RWPE1 (cell line): ENCODE measurements around the gene XYLB.

ENCODE experiments used
- CTCF ChIA-PET: fragments of 350-600 bp; sonication (Branson Sonifier 250); formaldehyde crosslinking; extraction: SDS; loops from one replicate; lab custom pipeline; 2021; lab: Yijun Ruan, JAX
- POLR2A ChIA-PET: fragments of 400-600 bp; formaldehyde crosslinking; extraction: SDS; loops from one replicate; lab custom pipeline; 2020; ENCODE audit warnings: antibody characterized with exemption; ENCODE audit not compliant: low non-redundant PET; lab: Yijun Ruan, JAX
- DNase-seq: peaks from one replicate; pipeline ENCODE4 v3.0.0; 2012; ENCODE audit warnings: low spot score
- H3K27ac ChIP-seq: fragments of 450-650 bp; 2 replicates; pipeline ENCODE4 v1.5.1; 2017
- TF ChIP-seq, protein P1 (sequence below): fragments of 450-650 bp; conservative IDR thresholded peaks from 2 replicates; pipeline ENCODE4 v1.5.1; 2017; ENCODE audit warnings: low read depth, mild to moderate bottlenecking

The XYLB gene

DNA sequence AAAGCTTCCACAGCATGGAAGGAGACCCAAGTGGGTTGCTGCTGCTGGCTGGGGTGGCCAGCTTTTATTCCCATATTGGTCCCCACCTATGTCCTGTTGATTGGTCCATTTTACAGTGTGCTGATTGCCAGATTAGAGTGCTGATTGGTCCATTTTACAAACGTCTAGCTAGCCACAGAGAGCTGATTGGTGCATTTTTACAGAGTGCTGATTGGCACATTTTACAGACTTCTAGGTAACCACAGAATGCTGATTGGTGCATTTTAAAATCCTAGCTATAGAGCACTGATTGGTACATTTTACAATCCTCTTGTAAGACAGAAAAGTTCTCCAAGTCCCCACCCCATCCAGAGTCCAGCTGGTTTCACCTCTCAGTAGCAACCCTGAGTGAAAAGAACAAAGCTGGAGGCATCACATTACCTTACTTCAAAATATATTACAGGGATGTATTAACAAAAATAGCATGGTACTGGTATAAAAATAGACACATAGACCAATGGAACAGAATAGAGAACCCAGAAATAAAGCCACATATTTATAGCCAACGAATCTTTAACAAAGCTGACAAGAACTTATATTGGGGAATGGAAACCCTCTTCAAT is 99.6 kb downstream of the XYLB start:
- DNase-seq = no peak
- ChIA-PET CTCF (no interaction called here), POLR2A (no interaction called here)
- TF ChIP-seq, protein P1, sequence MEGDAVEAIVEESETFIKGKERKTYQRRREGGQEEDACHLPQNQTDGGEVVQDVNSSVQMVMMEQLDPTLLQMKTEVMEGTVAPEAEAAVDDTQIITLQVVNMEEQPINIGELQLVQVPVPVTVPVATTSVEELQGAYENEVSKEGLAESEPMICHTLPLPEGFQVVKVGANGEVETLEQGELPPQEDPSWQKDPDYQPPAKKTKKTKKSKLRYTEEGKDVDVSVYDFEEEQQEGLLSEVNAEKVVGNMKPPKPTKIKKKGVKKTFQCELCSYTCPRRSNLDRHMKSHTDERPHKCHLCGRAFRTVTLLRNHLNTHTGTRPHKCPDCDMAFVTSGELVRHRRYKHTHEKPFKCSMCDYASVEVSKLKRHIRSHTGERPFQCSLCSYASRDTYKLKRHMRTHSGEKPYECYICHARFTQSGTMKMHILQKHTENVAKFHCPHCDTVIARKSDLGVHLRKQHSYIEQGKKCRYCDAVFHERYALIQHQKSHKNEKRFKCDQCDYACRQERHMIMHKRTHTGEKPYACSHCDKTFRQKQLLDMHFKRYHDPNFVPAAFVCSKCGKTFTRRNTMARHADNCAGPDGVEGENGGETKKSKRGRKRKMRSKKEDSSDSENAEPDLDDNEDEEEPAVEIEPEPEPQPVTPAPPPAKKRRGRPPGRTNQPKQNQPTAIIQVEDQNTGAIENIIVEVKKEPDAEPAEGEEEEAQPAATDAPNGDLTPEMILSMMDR = no peak
- no peak overlapping the region for H3K27ac ChIP-seq

DNA sequence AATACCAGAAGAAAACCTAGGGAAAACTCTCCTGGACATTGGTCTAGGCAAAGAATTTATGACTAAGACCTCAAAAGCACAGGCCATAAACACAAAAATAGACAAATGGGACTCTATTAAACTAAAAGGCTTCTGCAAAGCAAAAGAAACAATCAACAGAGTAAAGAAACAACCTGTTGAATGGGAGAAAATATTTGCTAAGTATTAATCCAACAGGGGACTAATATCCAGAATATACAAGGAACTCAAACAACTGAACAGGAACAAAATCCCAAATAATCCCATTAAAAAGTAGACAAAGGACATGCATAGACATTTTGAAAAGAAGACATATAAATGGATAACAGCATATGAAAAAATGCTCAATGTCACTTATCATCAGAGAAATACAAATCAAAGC is 100.2 kb downstream of the XYLB start:
- POLR2A ChIA-PET = no interaction called here
- no peak for DNase-seq
- CTCF ChIA-PET = no interaction called here
- H3K27ac ChIP-seq = no peak overlapping the region
- TF ChIP-seq, protein P1 = no peak

DNA sequence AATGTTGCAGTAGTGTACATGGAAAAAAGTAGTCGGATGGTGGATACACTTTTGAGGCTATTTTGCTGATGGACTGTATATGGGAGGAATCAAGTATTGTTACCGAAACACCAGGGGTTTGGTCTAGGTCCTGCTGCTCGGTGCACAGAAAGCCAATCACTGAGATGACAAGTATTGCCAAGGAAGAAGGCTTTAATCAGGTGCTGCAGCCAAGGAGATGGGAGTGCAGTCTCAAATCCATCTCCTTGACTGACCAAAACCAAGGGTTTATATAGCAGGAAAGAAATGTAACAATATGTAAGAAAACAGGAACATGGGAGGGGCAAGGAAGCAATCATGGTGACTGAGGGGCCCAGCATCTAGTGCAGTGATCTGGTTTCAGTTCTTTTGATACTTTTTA is 104.3 kb downstream of the XYLB start:
- ChIA-PET CTCF (no interaction called here), POLR2A (no interaction called here)
- no peak overlapping the region for H3K27ac ChIP-seq
- DNase-seq = no peak
- TF ChIP-seq, protein P1 = no peak

DNA sequence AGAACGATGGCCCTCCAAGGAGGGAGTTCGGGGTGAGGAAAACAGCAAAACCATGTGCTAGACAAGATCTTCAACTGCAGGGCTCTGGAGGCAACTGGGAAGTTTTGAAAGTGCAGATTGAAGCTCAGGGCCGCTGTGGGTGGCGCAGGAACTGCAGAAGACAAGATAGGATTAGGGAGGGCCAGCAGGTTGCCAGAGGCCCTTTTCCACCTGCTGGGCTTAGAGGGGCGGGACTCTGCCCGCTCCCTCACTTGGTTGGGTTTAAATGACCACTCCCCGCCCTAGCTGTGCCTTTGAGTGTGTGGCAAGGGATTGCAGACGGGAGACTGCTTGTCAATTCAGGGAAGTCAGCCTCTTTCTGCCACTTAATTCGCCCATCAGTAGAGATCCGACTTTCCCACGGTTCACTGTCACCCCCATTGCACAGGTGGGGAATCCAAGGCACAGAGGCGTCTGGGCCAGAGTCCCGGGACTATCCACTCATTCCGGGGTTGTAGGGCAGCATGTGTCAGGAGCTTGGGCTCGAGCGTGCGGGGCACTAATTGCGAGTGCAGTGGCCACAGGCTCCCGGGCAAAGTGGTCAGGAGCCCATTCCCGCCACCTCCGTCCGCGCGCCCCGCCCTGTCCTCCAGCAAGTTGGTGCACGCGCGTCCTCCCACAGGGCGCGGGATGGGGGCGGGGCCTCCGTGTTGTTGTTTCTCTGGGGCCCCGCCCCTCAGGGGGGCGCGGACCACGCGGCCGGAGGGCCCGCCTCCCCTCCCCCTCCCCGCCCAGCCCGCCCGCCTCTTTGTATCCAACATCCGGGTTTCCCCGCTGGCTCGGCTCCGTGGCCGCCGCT is 106.7 kb downstream of the XYLB start, which contains the start of gene ACVR2B:
Gene ACVR2B, plus strand, starts transcription at position 816 of the 838 bp plus-strand sequence. CDS start 433 bp downstream, outside the sequence.
- ChIA-PET CTCF (interaction anchor here (0.7 kb wide), 2 partner anchors 576 to 1184 kb away, joined by 3 read pairs; no protein-coding TSS in a partner anchor), POLR2A (no interaction called here)
- peak within 1 kb of the TSS; percentile 86 for H3K27ac ChIP-seq
- peak; percentile 88 for DNase-seq
- TF ChIP-seq, protein P1 = no peak

DNA sequence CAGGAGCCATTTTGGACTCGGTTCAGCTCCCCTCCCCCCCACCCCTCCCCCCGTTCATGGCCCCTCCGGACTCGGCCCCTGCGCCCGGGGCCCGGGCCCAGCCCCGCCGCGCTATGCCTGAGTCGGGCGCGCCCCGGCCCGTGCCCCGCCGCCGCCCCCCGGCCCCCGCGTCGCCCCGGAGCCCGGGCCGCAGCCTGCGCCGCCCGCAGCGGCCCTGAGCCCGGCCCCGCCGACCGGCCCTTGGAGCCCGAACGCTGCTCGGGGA is 107.3 kb downstream of the XYLB start:
- no peak for DNase-seq
- POLR2A ChIA-PET = no interaction called here
- CTCF ChIA-PET = no interaction called here
- TF ChIP-seq, protein P1 = no peak
- peak overlapping the region; percentile 86 for H3K27ac ChIP-seq

DNA sequence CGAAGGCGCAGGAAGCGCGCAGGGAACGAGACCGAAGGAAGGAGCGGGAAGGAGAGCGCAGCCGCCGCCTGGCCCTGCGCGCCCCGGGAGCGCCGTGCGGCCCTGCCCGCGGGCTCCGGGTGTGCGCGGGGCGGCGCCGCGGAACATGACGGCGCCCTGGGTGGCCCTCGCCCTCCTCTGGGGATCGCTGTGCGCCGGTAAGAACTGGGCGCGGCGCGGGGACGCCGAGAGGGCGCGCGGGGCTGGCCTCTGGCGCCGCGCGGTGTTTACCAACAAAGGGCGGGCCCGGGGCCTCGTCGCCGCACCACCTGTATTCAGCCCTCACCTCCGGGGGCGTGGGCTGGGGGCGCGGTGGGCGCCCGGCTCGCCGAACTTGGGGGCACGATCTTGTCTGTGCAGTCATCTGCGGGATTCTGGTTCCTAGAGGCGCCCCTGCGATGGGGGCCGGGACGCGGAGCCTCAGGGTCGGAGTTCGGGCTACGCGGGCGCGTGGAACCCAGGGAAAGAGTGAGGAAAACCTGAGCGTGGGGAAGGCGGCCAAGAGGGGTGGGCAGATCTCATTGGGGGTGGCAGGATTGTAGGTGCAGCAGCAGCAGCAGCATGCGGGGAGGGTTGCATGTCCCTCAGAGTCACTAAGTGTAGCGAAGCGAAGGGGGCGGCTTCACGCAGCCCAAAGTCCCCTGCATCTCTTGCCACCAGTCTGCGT is 107.7 kb downstream of the XYLB start:
- ChIA-PET POLR2A (no interaction called here), CTCF (no interaction called here)
- peak overlapping the region; percentile 86 for H3K27ac ChIP-seq
- peak; percentile 35 for DNase-seq
- TF ChIP-seq, protein P1 = no peak
